ENCODE results near the gene VPS51.
A peak's percentile ranks its signal among the peaks of the same experiment; 100 is the strongest.

Gene VPS51

GRCh38 chr11:65086809-65087208, 9.2 kb upstream of the VPS51 start:
- TF ChIP-seq FOXP2 (optimal IDR thresholded peaks at IDR 0.05; ENCODE audit: borderline replicate concordance, extremely low read depth, extremely low read length, insufficient read depth) (no peak), TAF1 (IDR thresholded peaks at IDR 0.05; ENCODE audit: borderline replicate concordance, insufficient read depth, low read length) (no peak), SIN3A (IDR thresholded peaks at IDR 0.05; ENCODE audit: borderline replicate concordance, insufficient read depth, low read length) (no peak)

DNA sequence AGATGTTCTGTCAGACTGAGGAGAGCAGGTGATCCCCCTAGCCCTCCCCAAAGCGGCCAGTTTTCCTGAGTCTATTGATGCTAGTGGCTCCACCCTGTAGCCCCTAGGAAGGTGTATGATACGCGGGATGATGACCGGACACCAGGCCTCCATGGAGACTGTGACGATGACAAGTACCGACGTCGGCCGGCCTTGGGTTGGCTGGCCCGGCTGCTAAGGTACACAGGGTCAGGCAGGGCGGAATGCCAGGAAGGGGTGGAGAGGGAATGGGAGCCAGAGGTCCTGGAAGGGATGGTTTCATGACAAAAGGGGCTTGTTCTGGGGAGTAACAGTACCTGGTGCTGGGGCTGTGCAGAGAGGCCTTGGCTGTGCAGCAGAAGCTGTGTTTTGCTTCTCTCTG, 8.8 kb upstream of the VPS51 start:
- no peak for TF ChIP-seq POLR2AphosphoS5 (IDR thresholded peaks at IDR 0.05; ENCODE audit: low read depth, low read length)
- TF ChIP-seq REST (IDR thresholded peaks at IDR 0.05; ENCODE audit: insufficient read depth in 1 of 2, low read depth in 2 of 2, low read length in 2 of 2) = no peak
- TF ChIP-seq TAF1 (IDR thresholded peaks at IDR 0.05; ENCODE audit: borderline replicate concordance, insufficient read depth, low read length) = no peak
- no peak for TF ChIP-seq SIN3A (IDR thresholded peaks at IDR 0.05; ENCODE audit: borderline replicate concordance, insufficient read depth, low read length)

DNA sequence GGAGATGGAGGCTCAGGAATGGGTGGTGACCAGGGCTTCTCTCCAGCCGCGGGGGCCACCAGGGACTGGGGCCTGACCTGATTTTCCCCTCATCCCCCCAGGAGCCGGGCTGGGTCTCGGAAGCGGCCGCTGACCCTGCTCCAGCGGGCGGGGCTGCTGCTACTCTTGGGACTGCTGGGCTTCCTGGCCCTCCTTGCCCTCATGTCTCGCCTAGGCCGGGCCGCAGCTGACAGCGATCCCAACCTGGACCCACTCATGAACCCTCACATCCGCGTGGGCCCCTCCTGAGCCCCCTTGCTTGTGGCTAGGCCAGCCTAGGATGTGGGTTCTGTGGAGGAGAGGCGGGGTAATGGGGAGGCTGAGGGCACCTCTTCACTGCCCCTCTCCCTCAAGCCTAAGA, 8.2 kb upstream of the VPS51 start:
- TF ChIP-seq REST (IDR thresholded peaks at IDR 0.05; ENCODE audit: insufficient read depth in 1 of 2, low read depth in 2 of 2, low read length in 2 of 2) (no peak), POLR2AphosphoS5 (IDR thresholded peaks at IDR 0.05; ENCODE audit: low read depth, low read length) (no peak), SIN3A (IDR thresholded peaks at IDR 0.05; ENCODE audit: borderline replicate concordance, insufficient read depth, low read length) (no peak), FOXP2 (optimal IDR thresholded peaks at IDR 0.05; ENCODE audit: borderline replicate concordance, extremely low read depth, extremely low read length, insufficient read depth) (no peak), TAF1 (IDR thresholded peaks at IDR 0.05; ENCODE audit: borderline replicate concordance, insufficient read depth, low read length) (no peak)

- no peak for TF ChIP-seq SIN3A (IDR thresholded peaks at IDR 0.05; ENCODE audit: borderline replicate concordance, insufficient read depth, low read length)
- TF ChIP-seq FOXP2 (optimal IDR thresholded peaks at IDR 0.05; ENCODE audit: borderline replicate concordance, extremely low read depth, extremely low read length, insufficient read depth) = no peak
- no peak for TF ChIP-seq POLR2AphosphoS5 (IDR thresholded peaks at IDR 0.05; ENCODE audit: low read depth, low read length)
- TF ChIP-seq REST (IDR thresholded peaks at IDR 0.05; ENCODE audit: insufficient read depth in 1 of 2, low read depth in 2 of 2, low read length in 2 of 2) = no peak
- no peak for TF ChIP-seq TAF1 (IDR thresholded peaks at IDR 0.05; ENCODE audit: borderline replicate concordance, insufficient read depth, low read length)
Observed at GRCh38 chr11:65089621-65090020, 6.4 kb upstream of the VPS51 start.

DNA sequence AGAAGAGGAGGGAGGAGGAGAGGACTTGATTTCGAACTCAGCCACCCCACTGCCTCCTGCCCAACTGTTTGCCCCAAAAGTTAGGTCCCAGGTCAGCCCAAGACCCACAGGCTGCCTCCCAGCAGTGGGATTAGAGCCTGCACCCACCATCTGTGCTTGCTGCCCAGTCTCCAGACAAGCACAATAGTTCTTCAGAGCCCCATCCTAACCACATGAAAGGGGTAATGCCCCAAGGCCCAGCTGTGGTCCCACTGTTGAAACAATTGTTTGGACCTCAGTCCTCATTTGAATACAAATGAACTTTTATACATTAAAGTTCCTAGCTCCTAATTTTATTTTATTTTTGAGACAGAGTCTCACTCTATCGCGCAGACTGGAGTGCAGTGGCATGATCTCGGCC, 5.4 kb upstream of the VPS51 start:
- no peak for TF ChIP-seq TAF1 (IDR thresholded peaks at IDR 0.05; ENCODE audit: borderline replicate concordance, insufficient read depth, low read length)
- no peak for TF ChIP-seq SIN3A (IDR thresholded peaks at IDR 0.05; ENCODE audit: borderline replicate concordance, insufficient read depth, low read length)
- TF ChIP-seq REST (IDR thresholded peaks at IDR 0.05; ENCODE audit: insufficient read depth in 1 of 2, low read depth in 2 of 2, low read length in 2 of 2) = no peak
- 0 out of 2 replicates have a peak, but pooled peaks have one; percentile 14 for TF ChIP-seq POLR2AphosphoS5 (IDR thresholded peaks at IDR 0.05; ENCODE audit: low read depth, low read length)
- no peak for TF ChIP-seq FOXP2 (optimal IDR thresholded peaks at IDR 0.05; ENCODE audit: borderline replicate concordance, extremely low read depth, extremely low read length, insufficient read depth)
